Heart right ventricle (tissue), 16 donors: Measurements from ENCODE around the gene PUS3. TPM values are rescaled to one million over a fixed set of nuclear protein-coding genes. Genes with fewer than 3 reads are reported as not detected.
"Not testable (repeated sequence)": the region's sequence is repeated elsewhere in the genome, so short reads cannot be mapped to it uniquely, and the experiment has no call there.

Source experiments
- ATAC-seq, 8 donors: fragments of 200-7000 bp; cut with Tn5 transposase; one replicate each; pipeline ENCODE4 v1.9.1; 2020; ENCODE audit warnings: mild to moderate bottlenecking in 8 of 8, moderate library complexity in 8 of 8, moderate number of reproducible peaks in 1 of 8
- DNase-seq, 2 donors: peaks; one replicate each; pipeline ENCODE4 v3.0.0-alpha.2; 2020
- H3K27ac ChIP-seq, 10 donors: fragments of 200-600 bp; sonication (generic) in 2 of 10; one replicate each; pipeline versions ENCODE4 v1.5.0 to v1.8.0; 2020 to 2022; ENCODE audit warnings: mild to moderate bottlenecking in 3 of 10
- H3K27me3 ChIP-seq, 7 donors: fragments of 200-600 bp; one replicate each; pipeline ENCODE4 v1.8.0; 2021 to 2022; ENCODE audit warnings: mild to moderate bottlenecking in 2 of 7
- H3K36me3 ChIP-seq, 9 donors: fragments of 200-600 bp; sonication (generic) in 1 of 9; one replicate each; pipeline versions ENCODE4 v1.5.0 to v1.8.0; 2020 to 2022; ENCODE audit warnings: mild to moderate bottlenecking in 2 of 9
- H3K4me1 ChIP-seq, 9 donors: fragments of 200-600 bp; sonication (generic) in 1 of 9; one replicate each; pipeline versions ENCODE4 v1.5.0 to v1.8.0; 2020 to 2022; ENCODE audit warnings: mild to moderate bottlenecking in 4 of 9
- H3K4me3 ChIP-seq, 10 donors: fragments of 200-600 bp; sonication (generic) in 2 of 10; one replicate each; pipeline versions ENCODE4 v1.5.0 to v1.8.0; 2020 to 2022; ENCODE audit warnings: mild to moderate bottlenecking in 7 of 10, moderate library complexity in 2 of 10
- H3K9me3 ChIP-seq, 11 donors: fragments of 200-600 bp in 10 of 11; sonication (generic) in 2 of 11; one replicate each; pipeline versions ENCODE4 v1.5.0 to v1.8.0; 2013 to 2022; ENCODE audit warnings: mild to moderate bottlenecking in 2 of 11, control low read depth in 1 of 11, moderate library complexity in 1 of 11
- WGBS, 2 donors: extraction: QIAGEN DNeasy Blood & Tissue Kit; methylation state at CpG; one replicate each; pipeline ENCODE4 v1.1.7; 2013; ENCODE audit warnings: inconsistent platforms in 1 of 2; 5-methylcytosine and 5-hydroxymethylcytosine counted together
- intact Hi-C, 10 donors: fragments of 100-400 bp; cut with DNase I; formaldehyde crosslinking; loops; one replicate each; pipeline versions ENCODE4 v1.11.1 to v1.14.2; 2022
- polyA plus RNA-seq, 2 donors: library from polyadenylated mRNA; stranded (reverse); fragments of 200-250 nt; gene quantifications; one replicate each; pipeline ENCODE4 v1.2.3, GENCODE V29; 2013
- total RNA-seq, 10 donors: library from RNA; stranded (reverse); fragmentation: NEBNext Ultra II Directional in 3 of 10; extraction: Animal tissue kit (Norgen Biotek cat#: 25700) in 3 of 10; gene quantifications; one replicate each; pipeline versions ENCODE4 v1.2.1 to v1.2.4, GENCODE V29; 2021 to 2023
- TF ChIP-seq, protein P1 (sequence below), 9 donors: fragments of 200-600 bp; sonication (generic) in 2 of 9; IDR thresholded peaks; one replicate each; pipeline versions ENCODE4 v1.5.0 to v1.8.0; 2021 to 2022; ENCODE audit warnings: antibody characterized with exemption in 9 of 9, mild to moderate bottlenecking in 5 of 9, moderate library complexity in 1 of 9
- donor health status: Arrhythmogenic right ventricular cardiomyopathy.
- donor health status: ischemic (EF 13 %, LVEDD 7.1; RV severe dilation, severe dysfunction).
- donor health status: healthy with polysubstance abuse.
- donor health status: DM: no; HTN: yes; CAD: no.
- donor health status: DM: no; HTN: no; CAD: no.
- donor health status: ischemic (EF 25% LVEDD 6.9; RV normal size, moderate dysfunction).
- donor health status: ischemic (EF 25% LVEDD 5.7; RV mildly dilated, moderate dysfunction).
- donor health status: healthy.
- donor health status: DM: yes; HTN: yes; CAD: no.
- donor health status: Ischemic cardiomyopathy.
- donor health status: ischemic (EF 35%, LVEDD 5.7; RV mildly dilated, moderate dysfunction).
- donor health status: nonischemic (EF 11% LVEDD 7.7; RV severe dilation, severe dysfunction).
- donor health status: DM: yes; HTN: yes; CAD: no.
- donor health status: PGD.
- donor health status: ischemic (EF 29% LVEDD 5.4; RV normal size, mild dysfunction).
- donor health status: nonischemic (EF 23%, LVEDD 6.1; RV moderate dilation, normal function).

PUS3 gene
- total and polyA plus RNA-seq, 12 donors = 4.9 to 12.4 (median 7.7) TPM

DNA sequence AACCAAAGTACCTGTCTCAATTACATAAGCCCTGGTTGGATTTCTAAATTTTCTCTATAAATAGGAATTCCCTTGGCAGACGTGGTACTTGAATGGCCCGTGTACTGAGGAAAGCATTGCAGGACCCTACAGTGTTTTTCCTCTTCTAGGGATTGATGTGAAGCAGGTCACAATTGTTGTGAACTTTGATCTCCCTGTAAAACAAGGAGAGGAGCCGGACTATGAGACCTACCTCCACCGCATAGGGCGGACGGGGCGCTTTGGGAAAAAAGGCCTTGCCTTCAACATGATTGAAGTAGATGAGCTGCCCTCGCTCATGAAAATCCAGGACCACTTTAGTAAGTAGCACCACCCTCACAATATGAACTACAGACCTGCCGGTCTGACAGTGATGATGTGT is 18.0 kb upstream of the PUS3 start:
- Histone ChIP-seq H3K4me1 (no peaks in the 10 kb centered on the region), H3K27ac (no peak overlapping the region), H3K27me3 (peaks cover 0 to 29% (median 4%) of the 10 kb centered on the region in 7 donors), H3K9me3 (no peaks in the 10 kb centered on the region), H3K4me3 (no peak overlapping the region), H3K36me3 (no peaks in the 10 kb centered on the region)
- intact Hi-C loops = loop anchor here in 5 of 10 donors (5.0 to 10.0 kb wide), 5 partner anchors 134 to 344 kb away; partner anchors contain the start of genes CDON (in 2 of the 5), FOXRED1 (in 2 of the 5) and SRPRA (in 2 of the 5)
- TF ChIP-seq, protein P1, sequence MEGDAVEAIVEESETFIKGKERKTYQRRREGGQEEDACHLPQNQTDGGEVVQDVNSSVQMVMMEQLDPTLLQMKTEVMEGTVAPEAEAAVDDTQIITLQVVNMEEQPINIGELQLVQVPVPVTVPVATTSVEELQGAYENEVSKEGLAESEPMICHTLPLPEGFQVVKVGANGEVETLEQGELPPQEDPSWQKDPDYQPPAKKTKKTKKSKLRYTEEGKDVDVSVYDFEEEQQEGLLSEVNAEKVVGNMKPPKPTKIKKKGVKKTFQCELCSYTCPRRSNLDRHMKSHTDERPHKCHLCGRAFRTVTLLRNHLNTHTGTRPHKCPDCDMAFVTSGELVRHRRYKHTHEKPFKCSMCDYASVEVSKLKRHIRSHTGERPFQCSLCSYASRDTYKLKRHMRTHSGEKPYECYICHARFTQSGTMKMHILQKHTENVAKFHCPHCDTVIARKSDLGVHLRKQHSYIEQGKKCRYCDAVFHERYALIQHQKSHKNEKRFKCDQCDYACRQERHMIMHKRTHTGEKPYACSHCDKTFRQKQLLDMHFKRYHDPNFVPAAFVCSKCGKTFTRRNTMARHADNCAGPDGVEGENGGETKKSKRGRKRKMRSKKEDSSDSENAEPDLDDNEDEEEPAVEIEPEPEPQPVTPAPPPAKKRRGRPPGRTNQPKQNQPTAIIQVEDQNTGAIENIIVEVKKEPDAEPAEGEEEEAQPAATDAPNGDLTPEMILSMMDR (IDR thresholded peaks at IDR 0.05) = no peak
- WGBS, 2 donors = 82 to 83% methylated on average over 9 of the region's 9 CpGs
- ATAC-seq = no peak
- no peak for DNase-seq

DNA sequence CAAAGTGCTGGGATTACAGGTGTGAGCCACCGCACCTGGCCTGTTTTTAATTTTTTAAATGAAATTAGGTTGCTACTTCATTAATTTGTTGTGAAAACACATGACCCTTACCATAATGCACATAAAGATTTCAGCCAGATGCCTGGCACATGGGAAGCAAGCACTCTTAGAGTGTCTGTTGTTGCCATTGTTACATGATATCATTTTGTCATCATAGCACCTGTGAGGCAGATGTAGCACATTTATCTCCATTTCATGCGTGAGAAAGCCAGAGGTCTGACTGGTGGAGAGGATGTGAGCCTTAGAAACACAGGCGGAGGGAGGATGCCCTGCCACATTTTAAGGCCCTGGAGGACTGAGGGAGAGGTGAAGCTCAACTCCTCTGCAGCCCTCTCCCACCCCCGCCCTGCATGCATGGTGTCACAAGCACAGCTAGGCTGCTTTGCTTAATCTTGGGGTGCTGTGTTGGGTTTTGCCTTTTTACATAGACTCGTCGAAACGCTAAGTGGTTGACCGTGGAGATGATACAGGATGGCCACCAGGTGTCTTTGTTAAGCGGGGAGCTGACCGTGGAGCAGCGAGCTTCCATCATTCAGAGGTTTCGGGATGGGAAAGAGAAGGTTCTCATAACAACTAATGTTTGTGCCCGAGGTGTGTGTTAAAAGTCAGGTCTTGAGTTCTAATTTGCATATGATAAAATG is 15.3 kb upstream of the PUS3 start:
- H3K4me3 ChIP-seq = no peak overlapping the region
- TF ChIP-seq, protein P1 (IDR thresholded peaks at IDR 0.05) = no peak
- H3K36me3 ChIP-seq = no peaks in the 10 kb centered on the region
- no peak for ATAC-seq
- peaks cover 0 to 42% (median 6%) of the 10 kb centered on the region in 7 donors for H3K27me3 ChIP-seq
- 77 to 78% methylated on average over 13 of the region's 13 CpGs for WGBS, 2 donors
- no peak for DNase-seq
- no peak overlapping the region for H3K27ac ChIP-seq
- no peaks in the 10 kb centered on the region for H3K4me1 ChIP-seq
- intact Hi-C loops = no loop called here
- no peaks in the 10 kb centered on the region for H3K9me3 ChIP-seq

DNA sequence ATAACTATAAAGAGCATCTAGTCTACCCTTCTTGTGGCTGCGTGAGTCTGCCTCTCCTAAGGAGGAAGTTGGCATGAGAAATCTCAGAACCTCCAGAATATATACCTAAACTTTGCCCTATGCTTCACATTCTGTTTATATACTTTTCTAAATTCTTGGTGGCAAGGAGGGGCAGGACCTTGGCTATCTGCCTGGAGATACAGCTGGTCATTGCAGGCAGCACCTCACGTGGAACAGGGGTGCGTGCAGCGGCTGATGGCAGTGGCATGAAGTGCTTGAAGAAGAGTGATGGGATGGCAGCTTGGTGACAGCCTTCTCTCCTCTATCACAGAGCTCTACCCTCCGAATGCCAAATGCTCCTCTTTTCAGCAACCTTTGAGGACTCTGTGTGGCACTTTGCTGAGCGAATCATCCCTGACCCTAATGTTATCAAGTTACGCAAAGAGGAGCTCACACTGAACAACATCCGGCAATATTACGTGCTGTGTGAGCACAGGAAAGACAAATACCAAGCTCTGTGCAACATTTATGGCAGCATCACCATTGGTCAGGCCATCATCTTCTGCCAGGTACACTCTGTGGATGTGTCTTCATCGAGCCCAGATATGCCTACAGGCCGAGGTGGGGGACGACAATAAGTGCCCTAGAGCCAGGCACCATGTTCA is 13.8 kb upstream of the PUS3 start:
- Histone ChIP-seq H3K27ac (no peak overlapping the region), H3K4me1 (no peaks in the 10 kb centered on the region), H3K27me3 (peaks cover 0 to 46% (median 6%) of the 10 kb centered on the region in 7 donors), H3K4me3 (no peak overlapping the region), H3K36me3 (no peaks in the 10 kb centered on the region), H3K9me3 (no peaks in the 10 kb centered on the region)
- DNase-seq (no peak), ATAC-seq (no peak)
- TF ChIP-seq, protein P1 (IDR thresholded peaks at IDR 0.05) = no peak
- intact Hi-C loops = no loop called here
- WGBS, 2 donors = 68 to 74% methylated on average over 12 of the region's 12 CpGs

DNA sequence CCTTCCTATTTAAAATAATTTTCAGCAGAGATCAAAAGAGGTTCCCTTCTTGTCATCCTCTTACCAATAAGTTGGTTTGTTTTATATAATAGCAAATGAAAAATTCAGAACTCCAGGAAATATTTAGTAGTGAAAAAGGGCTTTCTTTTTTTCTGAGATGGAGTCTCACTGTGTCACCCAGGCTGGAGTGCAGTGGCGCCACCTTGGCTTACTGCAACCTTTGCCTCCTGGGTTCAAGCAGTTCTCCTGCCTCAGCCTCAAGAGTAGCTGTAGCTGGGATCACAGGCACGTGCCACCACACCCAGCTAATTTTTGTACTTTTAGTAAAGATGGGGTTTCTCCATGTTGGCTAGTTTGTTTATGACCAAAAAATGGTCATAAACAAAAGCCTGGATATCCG is 11.6 kb upstream of the PUS3 start:
- H3K27ac ChIP-seq, H3K4me1 ChIP-seq, DNase-seq, H3K4me3 ChIP-seq, H3K36me3 ChIP-seq, H3K9me3 ChIP-seq, ATAC-seq, intact Hi-C loops: not testable (repeated sequence)
- 73 to 83% methylated on average over 3 of the region's 3 CpGs for WGBS, 2 donors
- peaks cover 0 to 47% (median 9%) of the 10 kb centered on the region in 7 donors for H3K27me3 ChIP-seq
